NCI-H774 (cell line): Measurements from ENCODE around the gene KCNK5.
A peak's percentile ranks its signal among the peaks of the same experiment; 100 is the strongest.

Source experiments
- DNase-seq: peaks from one replicate; lab custom pipeline; 2025; lab: John Stamatoyannopoulos, UW

The KCNK5 gene

DNA sequence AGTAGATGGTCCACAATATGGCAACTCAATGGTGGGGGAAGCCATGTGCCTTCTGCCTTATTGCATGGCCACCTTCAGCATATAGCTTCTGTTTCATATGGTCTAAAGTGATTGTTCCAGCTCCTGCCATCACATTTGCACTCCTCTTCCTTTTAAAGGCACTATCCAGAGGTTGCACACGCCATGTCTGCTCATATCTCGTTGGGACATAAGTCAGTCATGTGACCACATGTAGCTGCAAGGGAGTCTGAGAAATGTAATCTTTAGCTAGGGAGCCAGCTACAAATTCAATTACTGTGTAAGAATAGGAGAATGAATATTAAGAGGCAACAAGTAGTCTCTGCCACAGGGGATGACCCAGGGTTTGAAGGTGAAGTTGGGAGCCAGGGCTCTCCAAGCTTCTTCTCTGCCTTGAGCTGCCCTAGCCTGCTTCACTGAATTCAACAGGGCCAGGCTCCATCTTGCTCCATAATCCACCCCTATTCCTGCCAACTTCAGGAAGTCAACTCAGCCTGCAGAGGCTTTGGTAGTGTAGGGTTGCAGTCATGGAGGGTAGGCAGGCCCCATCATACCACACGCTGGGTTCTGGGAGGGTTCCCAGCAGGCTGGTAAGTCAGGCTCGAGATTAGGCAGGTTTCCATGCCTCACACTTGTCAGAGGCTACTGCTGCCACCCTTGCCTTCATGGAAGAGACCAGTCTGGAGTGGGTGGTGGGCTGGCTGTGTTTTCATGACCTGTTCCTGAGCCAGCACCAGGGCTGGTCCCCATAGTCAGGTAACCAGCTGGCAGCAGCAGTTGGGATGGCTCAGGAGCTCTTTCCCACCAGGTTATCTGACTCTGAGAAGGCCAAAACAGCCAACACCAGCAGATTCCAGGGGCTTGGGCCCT is 57.5 kb downstream of the KCNK5 start:
- no peak for DNase-seq

DNA sequence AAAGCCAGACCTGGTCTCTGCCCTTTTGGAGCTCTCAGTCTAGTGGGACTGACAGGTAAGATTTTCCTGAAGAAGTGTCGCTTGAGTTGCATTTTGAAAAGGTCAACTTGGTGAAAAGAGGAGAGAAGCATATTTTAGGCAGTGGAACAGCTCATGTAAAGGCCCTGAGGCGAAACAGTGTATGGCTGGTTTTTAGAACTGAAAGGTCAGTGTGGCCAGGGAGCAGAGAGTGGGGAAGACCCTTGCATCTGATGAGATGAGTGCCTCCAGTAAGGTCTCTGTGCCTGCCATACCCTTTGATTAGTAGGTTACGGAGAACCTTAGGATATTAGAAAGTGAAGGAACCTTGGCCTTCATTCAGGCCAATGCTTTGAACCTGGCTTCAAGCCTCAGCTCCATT is 58.4 kb downstream of the KCNK5 start:
- no peak for DNase-seq

DNA sequence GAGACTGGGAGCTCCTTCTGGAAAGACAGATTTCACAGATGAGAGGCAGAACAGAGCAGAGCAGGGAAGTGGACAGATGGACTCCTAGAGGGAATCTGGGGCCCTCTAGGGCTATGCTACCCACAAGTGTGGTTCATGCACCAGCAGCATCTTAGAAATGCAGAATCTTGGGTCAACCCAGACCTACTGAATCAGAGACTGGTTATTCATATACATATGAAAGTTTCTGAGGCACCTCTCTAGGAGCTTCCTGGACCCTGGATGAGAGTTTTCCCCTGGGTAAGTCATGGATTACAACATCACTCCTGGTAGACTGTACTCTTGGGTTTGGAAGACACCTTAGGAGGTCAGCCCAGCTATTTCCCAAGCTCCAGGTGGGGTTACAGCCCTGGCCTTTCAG is 58.9 kb downstream of the KCNK5 start:
- no peak for DNase-seq

DNA sequence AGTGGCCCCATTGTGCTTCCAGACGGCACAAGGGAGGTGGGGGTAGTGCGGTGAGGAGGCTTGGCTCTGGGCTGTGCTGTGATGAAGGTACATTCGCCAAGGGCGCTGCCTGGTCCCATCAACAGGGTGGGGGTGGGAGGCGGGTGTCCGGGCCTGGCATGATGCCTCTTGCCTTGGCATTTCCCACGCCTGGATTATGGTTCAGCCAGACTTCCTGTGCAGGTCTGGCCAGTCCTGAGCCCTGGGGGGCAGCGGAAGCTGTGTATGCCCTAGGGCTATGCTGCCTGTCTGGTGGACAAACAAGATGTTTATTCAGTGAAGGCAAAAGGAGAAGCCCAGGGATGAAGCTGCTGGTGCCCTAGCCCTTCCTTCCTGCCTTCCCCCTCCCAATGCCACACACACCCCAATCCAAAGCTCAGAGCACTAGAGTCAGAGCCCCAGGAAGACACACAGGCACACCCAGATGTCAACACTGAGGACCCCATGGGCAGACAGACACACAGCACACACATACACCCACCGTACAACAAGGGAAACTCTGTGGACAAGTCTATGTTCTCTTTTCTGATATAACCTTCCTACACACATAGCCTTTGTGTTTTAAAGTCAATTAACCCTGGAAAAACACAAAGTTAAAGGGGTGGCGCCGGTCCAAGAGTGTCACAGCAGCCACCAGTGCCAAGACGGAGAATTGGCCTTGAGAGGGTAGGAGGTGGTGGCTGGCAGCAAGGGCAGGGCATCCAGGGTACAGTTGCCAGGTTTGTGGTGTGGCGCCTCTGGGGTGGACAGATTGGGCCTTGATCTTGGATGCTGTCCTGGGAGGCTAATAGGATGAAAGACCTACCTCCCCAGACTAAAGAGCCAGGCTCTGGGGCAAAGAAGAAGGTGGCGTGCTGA is 59.6 kb downstream of the KCNK5 start:
- DNase-seq = no peak

DNA sequence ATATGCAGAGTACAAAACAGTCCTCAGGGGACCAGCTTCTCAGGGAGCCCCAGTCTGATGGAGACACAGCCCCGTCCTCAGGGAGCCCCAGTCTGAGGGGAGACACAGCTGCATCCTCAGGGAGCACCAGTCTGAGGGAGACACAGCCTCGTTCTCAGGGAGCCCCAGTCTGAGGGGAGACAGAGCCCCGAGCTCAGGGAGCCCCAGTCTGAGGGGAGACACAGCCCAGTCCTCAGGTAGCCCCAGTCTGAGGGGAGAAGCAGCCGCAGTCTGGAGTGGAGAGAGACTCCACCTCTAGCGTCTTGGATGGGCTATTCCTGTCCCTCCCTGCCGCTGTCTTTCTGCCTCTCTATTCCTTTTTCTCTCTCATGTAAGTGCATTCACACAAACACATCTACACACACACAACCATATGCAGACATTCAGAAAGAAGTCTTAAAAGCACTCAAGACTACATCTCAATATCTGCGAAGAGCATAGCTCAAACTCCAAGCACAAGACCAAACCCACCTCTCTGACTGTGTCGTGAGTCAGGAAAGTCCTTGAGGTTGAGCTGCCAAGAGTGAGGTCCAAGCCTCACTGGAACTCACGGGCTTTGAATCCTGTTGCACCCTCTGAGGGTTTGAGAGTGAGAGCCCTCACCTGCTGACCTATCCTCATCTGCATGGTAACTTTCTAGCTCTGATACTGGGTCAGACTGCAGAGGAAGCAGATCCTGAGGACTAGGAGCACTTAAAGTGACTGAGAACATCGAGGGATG is 61.2 kb downstream of the KCNK5 start:
- no peak for DNase-seq

DNA sequence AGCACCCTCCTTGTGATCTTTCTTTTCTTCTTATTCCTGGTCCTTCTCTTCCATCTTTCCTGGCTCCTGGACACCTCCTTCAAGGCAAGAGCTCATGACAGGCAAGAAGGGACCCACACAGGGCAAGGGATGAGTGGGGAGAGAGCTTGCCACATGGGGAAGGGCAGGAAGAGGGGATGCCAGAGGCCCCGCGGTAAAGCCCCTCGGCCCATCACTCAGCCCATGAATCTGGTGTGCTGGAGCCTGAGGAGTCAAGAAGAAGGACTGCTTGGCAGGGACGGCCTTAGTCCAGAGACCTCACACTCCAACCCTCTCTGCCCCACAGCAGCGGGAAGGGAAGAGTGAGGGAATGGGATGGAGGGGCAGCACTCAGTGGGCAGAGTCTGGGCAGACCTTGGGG is 62.0 kb downstream of the KCNK5 start:
- DNase-seq = no peak

DNA sequence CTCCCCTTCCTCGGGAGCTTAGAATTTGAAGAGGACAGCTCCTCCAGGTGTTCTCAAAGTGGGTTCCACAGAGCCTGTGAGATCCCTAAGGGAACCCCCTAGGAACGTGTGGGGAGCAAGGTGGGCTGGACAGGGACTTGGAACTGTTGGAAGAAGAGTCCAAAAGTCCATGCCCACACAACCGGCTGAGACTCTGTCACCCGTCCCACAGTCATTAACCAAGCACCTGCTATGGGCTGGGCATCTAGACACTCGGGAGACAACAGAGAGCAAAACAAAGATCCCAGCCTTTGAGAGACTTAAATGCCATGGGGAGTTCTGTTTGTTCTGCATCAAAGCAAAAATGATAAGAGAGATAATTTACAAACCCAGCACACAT is 62.4 kb downstream of the KCNK5 start:
- no peak for DNase-seq

DNA sequence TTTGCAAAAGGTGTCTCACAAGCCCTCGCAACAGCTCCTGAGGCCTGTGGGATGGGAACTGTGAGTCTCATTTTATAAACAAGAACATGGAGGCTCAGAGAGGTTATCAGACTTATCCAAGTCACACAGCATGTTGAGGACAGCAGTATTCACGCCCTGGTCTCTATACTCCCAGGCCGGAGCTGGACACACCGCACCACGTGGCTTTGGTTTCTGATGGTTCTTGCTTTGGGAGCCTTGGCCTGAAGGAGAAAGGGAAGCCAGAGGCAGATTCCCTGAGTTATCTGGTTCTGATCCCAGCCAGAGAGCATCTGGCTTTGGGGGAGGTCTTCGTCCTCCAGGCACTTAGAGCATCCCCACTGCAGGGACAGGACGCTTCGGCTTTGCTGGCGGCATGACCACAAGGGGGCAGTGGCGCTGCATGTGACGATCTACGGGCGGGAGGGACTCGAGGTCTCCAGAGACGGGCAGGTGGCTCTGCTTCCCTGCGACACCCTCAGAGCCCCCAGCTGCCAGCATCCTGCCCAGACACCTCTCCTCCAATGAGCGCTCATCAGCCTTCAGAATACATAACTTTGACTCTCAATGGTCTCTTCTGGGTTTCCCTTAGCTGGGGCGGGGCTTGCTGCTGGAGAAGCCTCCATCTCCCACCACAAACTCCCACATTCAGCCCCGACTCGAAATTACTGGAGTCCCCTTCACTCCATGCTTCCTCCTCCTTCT is 62.9 kb downstream of the KCNK5 start:
- peak; percentile 76 for DNase-seq

DNA sequence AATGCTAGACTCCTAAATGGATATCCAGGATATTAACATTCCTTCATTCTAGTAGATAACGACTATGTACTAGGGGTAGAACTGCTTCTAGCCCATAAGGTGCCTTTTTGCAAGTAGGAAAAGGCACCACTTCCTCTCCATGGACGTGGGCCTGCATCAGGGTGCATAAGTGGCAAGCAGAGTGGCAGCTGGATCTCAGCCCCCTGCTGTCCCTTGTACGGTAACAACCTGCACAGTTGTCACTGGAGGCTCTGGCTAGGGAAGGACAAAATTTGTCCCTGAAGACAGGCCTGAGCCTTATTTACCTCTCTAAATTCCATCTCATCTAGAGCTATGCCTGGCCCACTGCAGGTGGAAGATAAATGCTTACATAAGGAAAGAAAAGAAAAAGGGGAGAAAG is 71.8 kb downstream of the KCNK5 start:
- peak; percentile 5 for DNase-seq

DNA sequence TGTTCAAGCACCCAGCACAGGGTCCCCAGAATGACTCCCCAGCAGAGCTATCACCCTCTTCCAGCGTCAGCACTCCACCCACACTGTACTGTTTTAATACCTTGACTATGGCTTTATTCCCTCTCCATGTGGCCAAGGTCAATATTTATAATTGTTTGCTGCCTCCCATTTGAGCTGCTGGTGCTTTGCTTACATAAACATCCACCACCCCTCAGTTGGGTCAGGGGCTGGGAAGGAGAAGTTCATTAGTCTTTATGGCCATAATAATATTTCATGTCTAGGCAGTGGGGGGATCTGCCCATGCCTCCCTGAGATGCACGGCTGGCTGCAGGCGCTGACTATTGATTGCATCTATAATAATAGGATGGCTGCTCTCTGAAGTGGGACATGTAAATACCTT is 72.5 kb downstream of the KCNK5 start:
- peak; percentile 4 for DNase-seq

DNA sequence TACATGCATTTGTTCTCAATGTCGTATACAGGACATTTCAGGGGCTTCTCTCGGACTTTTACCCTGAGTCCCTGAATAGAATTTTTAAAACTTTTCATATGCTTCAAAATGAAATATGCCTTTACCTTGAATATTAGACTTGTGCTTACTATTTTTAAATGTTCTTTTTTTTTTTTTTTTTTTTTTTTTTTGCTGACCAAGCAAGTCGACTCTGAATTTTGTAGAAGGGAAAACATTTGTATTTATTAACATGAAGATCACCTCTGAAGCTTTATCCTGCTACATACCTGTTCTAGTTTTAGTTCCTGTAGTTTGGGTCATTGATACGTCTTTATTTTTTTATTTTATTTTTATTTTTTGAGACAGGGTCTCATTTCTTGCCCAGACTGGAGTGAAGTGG is 74.6 kb downstream of the KCNK5 start:
- no peak for DNase-seq

DNA sequence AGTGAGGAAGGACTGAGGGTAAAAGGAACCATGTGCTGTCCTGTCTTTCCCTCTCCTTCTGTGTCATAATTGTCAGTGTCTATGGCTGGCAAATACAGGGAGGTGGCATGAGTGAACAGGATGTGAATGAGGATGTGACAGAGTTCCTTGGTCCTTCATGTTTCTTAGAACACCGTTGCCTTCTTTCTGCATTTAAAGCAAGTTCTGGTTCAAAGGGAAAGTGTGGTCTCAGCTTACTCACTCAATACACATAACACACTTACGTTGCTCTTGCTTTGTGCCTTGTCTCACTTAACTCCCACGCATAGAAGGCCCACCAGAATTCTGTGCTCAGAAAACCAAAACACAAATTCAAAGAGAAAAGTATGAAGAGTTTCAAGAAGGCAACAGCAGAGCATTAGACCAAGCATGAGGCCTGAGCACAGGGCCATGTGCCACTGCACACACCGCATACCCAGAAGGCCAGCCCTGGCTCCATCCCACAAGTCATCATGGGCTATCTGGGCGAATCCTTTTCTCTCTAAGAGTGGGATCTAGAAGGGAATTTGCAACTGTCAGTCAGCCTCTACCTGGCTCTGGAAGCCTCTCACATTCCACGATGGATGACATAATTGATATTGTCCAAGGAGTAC is 75.4 kb downstream of the KCNK5 start:
- DNase-seq = no peak

DNA sequence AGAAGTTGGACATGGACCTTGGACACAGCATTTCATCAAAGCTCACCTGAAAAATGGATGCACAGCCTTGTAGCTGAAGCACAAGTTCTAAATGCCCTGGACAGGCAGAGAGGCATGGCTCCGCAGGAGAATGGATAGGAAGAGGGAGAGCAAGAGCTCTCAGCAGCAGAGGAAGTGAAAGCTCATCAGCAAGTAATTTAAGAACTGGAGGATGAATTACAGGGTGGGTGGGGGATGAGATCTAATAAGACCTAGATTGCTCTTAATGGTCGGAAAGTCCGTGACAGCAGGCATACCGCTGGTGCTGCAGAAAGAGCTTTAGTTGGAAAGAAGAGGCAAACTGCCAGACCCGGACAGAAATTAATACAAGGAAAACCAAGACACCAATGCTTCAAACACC is 77.0 kb downstream of the KCNK5 start:
- no peak for DNase-seq

DNA sequence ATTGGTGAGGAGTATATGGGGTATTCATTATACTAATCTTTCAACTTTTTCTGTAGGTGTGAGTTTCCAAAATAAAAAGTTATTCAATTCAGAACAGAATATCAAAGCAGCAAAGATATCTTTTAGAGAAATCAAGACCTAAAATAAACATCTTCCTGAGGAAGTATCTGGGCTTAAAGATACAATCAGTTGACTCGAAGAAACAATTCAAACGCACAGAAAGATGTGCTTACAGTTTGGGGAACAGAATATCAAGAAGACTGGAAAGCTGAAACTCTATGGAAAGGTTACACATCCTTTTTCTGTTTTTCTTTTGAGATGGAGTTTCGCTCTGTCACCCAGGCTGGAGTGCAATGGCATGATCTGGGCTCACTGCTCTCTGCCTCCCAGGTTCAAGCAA is 78.1 kb downstream of the KCNK5 start:
- DNase-seq = no peak

DNA sequence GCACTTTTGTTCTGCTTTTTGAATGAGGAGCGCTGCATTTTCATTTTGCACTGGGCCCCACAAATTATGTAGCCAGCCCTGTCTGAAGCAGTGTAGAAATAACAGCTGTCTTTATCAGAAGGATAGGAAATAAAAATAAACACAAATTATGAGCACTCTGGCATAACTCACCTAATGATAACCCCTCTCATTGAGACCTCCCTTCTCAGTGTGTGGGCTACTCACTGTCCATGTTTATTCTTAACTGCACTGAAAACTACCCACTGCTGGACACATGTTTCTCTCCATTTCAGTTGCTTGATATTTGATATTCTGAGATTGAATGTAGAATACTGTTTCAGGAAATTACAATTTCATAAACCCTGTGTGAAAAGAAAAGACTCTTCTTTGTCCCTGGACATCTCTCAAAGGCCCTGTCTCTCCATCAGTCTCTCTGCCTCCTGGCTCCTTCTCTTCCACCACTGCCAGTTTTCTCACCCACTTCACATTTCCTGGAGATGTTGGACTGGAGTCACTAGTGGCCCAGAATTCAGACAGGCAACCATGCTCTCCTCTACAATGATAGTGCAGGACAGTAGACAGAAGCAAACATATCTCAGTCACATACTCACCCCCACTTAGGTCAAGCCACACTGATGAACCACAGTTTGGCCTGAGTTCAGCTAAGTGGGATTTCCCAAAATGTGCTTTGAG is 84.6 kb downstream of the KCNK5 start:
- DNase-seq = no peak

DNA sequence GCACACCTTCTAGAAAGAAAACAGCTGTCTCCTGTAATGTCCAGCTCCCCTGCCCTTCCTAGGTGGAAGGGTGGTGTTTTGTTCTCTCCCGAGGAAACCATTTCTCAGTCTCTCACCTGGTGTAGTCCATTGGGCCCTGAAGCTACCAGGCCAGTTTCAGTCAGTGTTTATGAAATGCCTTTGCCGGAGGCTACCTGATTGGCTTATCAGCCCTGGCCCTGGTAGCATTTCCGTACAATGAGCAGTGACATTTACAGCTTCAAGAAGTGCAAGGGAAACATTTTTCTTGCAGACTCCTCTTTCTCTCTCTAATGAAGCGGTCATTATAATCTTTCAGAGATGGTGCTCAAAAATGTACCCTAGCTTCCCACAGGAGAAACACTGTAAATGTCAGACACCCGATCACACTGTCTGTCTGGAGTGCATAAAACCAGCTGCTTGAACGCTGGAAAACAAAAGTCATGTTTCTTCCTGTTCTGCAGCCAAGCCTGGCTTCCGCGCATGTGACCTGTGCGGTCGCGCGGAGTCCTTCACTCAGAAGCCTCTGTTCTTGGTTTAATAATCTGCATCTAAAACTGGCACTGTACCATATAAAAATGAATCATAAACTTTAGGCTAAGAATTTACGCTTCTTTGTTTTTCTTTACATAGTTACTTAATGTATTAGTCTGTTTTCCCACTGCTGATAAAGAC is 85.9 kb downstream of the KCNK5 start:
- no peak for DNase-seq

DNA sequence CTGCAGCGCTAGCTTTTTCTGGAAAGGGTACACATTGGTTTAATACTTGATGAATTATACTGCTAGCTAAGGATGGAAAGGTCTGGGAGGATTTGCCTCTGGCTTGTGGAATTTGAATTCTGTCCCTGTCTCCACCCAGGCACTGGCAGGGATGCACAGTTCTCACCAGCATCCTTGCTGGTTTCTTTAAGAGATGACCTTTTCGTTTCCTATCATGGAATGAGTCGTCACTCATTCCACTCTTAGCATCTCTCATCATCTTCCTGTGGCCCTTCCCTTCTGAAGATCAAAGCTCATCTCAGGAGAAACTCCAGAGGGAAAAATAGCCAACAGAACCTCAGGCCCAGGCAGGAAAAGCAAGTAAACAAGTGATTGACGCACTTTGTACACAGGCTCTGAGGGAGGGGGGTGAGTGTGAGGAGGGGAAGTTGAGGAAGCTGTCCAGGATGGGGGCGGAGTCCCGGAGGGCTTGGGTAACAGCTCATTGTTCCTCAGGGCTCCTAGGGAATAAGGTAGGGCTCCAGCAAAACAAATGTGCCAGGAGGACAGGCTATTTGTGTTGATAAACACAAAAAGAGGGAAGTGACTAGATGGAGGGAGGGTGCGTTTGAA is 88.6 kb downstream of the KCNK5 start:
- no peak for DNase-seq
